GM21576 (cell line): ENCODE results near the gene MPHOSPH8.

Source experiments
- ATAC-seq: cut with Tn5 transposase; IDR thresholded peaks from one replicate; pipeline ENCODE4 v1.9.1; 2021; ENCODE audit warnings: mild to moderate bottlenecking, moderate library complexity; ENCODE audit not compliant: unreplicated experiment

Gene MPHOSPH8, protein sequence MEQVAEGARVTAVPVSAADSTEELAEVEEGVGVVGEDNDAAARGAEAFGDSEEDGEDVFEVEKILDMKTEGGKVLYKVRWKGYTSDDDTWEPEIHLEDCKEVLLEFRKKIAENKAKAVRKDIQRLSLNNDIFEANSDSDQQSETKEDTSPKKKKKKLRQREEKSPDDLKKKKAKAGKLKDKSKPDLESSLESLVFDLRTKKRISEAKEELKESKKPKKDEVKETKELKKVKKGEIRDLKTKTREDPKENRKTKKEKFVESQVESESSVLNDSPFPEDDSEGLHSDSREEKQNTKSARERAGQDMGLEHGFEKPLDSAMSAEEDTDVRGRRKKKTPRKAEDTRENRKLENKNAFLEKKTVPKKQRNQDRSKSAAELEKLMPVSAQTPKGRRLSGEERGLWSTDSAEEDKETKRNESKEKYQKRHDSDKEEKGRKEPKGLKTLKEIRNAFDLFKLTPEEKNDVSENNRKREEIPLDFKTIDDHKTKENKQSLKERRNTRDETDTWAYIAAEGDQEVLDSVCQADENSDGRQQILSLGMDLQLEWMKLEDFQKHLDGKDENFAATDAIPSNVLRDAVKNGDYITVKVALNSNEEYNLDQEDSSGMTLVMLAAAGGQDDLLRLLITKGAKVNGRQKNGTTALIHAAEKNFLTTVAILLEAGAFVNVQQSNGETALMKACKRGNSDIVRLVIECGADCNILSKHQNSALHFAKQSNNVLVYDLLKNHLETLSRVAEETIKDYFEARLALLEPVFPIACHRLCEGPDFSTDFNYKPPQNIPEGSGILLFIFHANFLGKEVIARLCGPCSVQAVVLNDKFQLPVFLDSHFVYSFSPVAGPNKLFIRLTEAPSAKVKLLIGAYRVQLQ

GRCh38 chr13:19633479-19634255 is at the start of gene MPHOSPH8:
TSS of gene MPHOSPH8 (plus strand) at chr13:19633659. CDS start at chr13:19633749, 90 bp downstream.
- ATAC-seq, result peak; percentile 96

DNA sequence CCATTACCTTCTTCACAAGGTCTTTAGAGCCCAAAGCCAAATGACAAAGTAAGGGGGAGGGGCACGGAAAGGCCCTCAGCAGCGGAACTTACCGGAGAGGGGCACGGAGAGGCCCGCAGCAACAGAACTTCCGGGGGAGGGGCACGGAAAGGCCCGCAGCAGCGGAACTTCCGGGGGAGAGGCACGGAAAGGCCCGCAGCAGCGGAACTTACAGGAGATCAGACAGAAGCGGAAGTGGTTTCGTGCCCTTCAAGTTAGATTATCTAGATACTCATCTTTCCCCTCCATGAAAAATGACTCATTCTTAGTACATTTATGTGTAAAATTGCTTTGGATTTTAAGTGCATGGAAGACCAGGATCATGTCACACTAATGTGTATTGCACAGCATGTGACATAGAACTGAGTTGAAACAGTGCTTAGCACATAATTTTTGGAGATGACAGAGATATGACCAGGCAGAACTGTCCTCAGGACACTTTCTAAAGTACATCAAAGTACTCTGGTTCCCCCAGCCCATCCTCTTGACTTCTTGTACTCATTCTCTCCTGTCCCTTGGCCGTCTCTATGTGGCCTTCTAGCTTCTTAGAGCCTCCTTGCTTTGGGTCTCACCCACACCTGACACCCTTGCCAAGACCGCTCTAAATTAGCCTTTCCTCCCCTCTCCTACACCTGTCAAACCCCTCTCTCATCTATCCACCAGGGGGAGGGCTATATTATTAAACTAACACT is 46.4 kb upstream of the MPHOSPH8 start:
- ATAC-seq, result peak; percentile 76

- peak; percentile 75 for ATAC-seq
Observed at GRCh38 chr13:19587635-19588300, 45.7 kb upstream of the MPHOSPH8 start.

- no peak for ATAC-seq
Observed at GRCh38 chr13:19589312-19589711, 44.1 kb upstream of the MPHOSPH8 start.

- ATAC-seq, result no peak
Observed at GRCh38 chr13:19590423-19590822, 43.0 kb upstream of the MPHOSPH8 start.

DNA sequence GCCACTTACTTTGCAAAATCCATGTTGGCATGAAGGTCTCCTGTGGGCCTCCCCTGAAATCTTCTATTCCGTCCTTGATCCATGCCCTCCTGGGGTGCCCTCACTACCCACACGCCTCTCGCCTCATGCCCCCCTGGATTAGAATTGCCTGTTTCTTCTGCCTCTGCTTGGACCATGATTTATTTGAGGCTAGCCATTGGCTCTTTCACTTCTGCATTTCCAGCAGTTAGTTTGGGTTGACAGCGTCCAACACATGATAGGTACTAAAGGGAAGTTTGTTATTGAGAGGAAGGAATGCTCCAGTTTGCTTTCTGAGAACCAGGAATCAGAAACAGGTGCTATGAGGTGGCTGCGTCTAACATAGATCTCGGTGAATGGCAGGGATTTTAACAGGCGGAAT is 41.6 kb upstream of the MPHOSPH8 start:
- ATAC-seq, result no peak

DNA sequence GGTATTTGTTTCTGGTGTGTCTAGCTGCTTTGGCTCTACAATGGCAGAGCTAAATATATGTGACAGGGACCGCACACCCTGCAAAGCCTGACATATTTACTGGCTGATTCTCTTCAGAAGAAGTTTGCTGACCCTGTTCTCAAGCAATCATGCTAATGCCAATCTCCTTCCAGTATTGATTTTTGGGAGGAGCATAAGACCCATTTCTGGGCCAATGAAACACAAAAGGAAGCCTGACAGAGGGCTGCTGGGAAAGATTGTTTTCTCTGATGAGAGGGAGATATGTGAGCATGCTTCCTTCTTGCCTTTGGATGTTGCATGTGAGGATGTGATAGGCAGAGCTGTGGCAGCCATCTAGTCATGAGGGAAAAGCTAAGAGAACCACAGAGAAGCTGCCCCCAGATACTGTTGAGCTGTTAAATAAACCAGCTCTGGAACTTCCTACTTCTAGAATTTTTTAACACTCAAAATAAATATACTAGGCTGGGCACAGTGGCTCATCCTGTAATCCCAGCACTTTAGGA is 40.7 kb upstream of the MPHOSPH8 start:
- no peak for ATAC-seq

- no peak for ATAC-seq
Observed at GRCh38 chr13:19596086-19596485, 37.4 kb upstream of the MPHOSPH8 start.

DNA sequence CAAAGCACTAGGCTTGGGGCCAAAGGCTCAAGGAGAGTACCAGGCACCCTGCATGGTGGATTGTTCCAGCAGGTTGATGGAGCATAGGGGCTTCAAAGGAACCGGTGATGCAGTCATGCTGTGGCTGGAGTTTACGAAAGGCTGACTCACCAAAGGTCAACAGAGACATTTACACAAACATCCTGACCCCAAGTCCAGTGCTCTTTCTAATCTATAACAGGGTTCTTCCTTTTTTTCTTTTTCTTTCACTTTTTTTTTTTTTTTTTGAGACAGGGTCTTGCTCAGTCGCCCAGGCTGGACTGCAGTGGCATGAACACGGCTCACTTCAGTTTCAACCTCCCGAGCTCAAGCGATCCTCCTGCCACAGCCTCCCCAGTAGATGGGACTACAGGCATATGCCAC is 36.5 kb upstream of the MPHOSPH8 start:
- no peak for ATAC-seq

- ATAC-seq, result no peak
Observed at GRCh38 chr13:19597523-19597922, 35.9 kb upstream of the MPHOSPH8 start.

GRCh38 chr13:19601749-19602725 is 31.4 kb upstream of the MPHOSPH8 start:
- peak; percentile 84 for ATAC-seq

DNA sequence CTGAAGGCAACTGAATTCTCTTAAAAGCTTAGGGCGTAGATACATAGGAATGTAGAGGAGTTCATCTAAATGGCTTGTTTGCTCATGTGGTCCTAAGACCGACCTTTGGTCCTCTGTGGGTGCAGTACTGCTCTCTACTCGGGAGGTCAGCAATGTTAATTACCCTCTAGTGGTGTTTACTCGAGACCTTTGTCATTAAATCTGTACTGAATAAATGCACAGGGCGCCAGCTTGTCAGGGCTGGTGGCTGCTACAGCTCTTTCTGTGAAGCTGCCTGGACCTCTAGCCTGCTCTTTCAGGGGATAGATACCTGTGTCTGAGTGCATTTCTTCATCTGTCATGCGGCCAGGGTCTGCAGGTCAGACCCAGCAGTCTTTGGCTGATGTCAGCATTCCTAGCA is 29.2 kb upstream of the MPHOSPH8 start:
- ATAC-seq, result no peak

- ATAC-seq, result no peak
Observed at GRCh38 chr13:19605161-19605955, 28.1 kb upstream of the MPHOSPH8 start.

- no peak for ATAC-seq
Observed at GRCh38 chr13:19606152-19606551, 27.3 kb upstream of the MPHOSPH8 start.

- no peak for ATAC-seq
Observed at GRCh38 chr13:19606737-19607136, 26.7 kb upstream of the MPHOSPH8 start.

- no peak for ATAC-seq
Observed at GRCh38 chr13:19607523-19608078, 25.9 kb upstream of the MPHOSPH8 start.

DNA sequence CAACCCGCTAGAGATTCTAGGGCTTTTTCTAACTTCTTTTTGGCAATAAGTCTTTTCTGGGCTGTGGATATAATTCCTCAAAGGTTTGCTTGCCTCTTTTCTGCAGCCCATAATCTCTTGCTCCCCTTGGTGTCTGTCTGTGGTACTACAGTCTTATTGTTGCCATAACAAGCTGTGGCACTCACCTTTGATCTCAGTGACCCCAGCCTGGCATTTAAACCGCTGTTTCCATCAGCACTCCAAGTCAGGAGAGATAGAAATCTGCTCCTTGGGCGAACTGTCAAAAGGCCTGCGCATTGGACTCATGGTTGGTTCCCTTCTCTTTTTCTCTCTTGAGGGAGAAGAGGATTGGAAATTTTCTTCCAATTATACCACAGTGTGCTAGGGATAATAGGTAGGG is 14.5 kb upstream of the MPHOSPH8 start:
- no peak for ATAC-seq
